HAP-1 (cell line): ENCODE results near the gene FBXL14.
A peak's percentile ranks its signal among the peaks of the same experiment; 100 is the strongest.

ENCODE experiments used
- DNase-seq, 2 experiments: peaks; one replicate each; pipeline ENCODE4 v3.0.0-alpha.2; 2016 to 2020; ENCODE audit warnings: low spot score in 2 of 2
- H3K27me3 ChIP-seq: fragments of 250-450 bp; sonication (Bioruptor Pico); 2 replicates; pipeline ENCODE4 v1.5.1; 2020; ENCODE audit warnings: low read depth, mild to moderate bottlenecking, moderate library complexity
- H3K36me3 ChIP-seq: fragments of 250-450 bp; sonication (Bioruptor Pico); replicated peaks from 2 replicates; pipeline ENCODE4 v1.5.1; 2020; ENCODE audit warnings: mild to moderate bottlenecking
- H3K4me1 ChIP-seq: fragments of 250-450 bp; sonication (Bioruptor Pico); 2 replicates; pipeline ENCODE4 v1.5.1; 2020; ENCODE audit warnings: mild to moderate bottlenecking
- H3K4me3 ChIP-seq: fragments of 250-450 bp; sonication (Bioruptor Pico); 2 replicates; pipeline ENCODE4 v1.5.1; 2020; ENCODE audit warnings: mild to moderate bottlenecking, moderate library complexity
- H3K9me3 ChIP-seq: fragments of 250-450 bp; sonication (Bioruptor Pico); 2 replicates; pipeline ENCODE4 v1.5.1; 2020; ENCODE audit warnings: mild to moderate bottlenecking, moderate library complexity
- in situ Hi-C: fragments of 300-500 bp; cut with MboI; formaldehyde crosslinking; loops from 3 replicates; pipeline ENCODE4 v1.14.3; 2020; ENCODE audit warnings: low sequenced_read_pairs, inconsistent platforms, mixed read lengths

FBXL14 gene

DNA sequence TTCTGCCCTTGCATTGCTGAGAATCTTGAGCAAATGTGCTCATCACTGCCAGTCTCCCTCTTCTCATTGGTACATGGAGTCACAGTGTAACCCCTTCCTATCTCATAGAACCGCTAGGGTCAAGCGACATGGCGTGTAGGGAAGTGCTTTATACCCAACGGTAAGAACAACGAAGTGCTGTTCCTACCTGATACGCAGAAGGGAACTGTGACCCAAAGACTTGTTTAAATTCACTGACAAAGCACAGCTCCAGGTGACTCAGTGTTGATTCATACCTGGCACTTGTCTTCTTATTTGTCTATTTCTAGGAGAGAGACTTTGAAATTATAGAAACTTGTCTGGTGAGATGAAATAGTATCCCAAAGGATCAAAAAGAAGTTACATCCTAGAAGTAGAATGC is 53.7 kb downstream of the FBXL14 start:
- DNase-seq = no peak
- in situ Hi-C loops = no loop called here
- Histone ChIP-seq H3K27me3 (no peaks in the 10 kb centered on the region), H3K4me3 (no peak overlapping the region), H3K9me3 (no peaks in the 10 kb centered on the region), H3K4me1 (no peaks in the 10 kb centered on the region), H3K36me3 (no peaks in the 10 kb centered on the region)

DNA sequence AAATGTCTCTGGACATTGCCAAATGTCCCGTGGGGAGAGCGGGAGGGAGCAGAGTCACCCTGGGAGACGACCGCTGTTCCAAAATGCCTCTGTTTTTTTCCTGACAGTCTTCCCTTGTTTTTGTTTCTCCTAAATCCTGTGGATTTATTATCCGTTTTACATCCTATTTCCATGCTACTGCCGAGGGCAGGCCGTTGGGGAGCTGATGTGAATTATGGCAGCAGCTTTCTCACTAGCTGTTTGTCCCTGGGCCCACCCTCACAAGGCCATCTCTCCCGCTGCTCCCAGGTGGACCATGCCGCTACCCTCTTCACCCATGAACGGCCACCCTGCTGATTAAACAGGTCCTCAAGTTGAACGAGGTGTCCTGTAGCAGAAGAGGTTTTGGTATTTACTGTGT is 55.2 kb downstream of the FBXL14 start:
- H3K9me3 ChIP-seq = no peaks in the 10 kb centered on the region
- no peak overlapping the region for H3K4me3 ChIP-seq
- in situ Hi-C loops = no loop called here
- no peaks in the 10 kb centered on the region for H3K4me1 ChIP-seq
- no peaks in the 10 kb centered on the region for H3K36me3 ChIP-seq
- H3K27me3 ChIP-seq = no peaks in the 10 kb centered on the region
- no peak for DNase-seq

DNA sequence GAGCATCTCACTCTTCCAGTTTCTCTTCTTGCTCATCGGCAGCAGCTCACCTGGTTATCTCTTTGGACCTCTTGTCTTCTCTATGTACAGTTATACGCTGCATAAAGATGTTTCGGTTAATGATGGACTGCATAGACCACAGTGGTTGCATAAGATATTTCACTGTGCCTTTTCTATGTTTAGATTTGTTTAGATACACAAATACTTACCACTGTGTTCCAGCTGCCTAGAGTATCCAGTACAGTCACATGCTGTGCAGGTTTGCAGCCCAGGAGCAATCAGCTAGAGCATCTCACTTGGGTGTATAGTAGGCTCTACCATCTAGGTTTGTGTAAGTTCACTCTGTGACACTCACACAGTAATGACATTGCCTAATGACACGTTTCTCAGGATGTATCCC is 57.6 kb downstream of the FBXL14 start:
- Histone ChIP-seq H3K27me3 (no peaks in the 10 kb centered on the region), H3K36me3 (no peaks in the 10 kb centered on the region), H3K4me1 (peaks cover 6% of the 10 kb centered on the region; the same call in 1 of the 2 replicates), H3K9me3 (no peaks in the 10 kb centered on the region), H3K4me3 (no peak overlapping the region)
- no peak for DNase-seq
- in situ Hi-C loops = no loop called here

DNA sequence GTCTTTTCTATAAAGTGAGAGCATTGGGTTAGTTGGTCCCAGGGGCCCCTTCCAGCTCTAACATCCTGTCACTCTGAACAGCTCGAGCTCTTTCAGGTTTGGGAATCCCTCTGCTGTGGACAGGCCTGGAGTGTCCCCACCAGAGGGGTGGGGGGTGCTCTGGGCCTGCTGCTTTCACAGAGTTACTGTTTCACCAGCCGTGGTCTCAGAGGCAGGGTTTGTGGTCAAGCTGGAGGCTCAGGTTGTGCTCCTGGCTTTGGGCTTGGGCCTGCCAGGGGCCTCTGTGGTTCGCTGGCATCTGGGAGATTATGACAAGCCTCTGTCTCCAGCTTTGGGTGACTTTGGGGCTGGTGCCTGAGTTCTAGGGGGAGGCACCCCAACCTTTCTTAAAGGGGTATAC is 59.6 kb downstream of the FBXL14 start:
- in situ Hi-C loops = no loop called here
- Histone ChIP-seq H3K27me3 (no peaks in the 10 kb centered on the region), H3K36me3 (no peaks in the 10 kb centered on the region), H3K9me3 (no peaks in the 10 kb centered on the region), H3K4me3 (no peak overlapping the region), H3K4me1 (peaks cover 7% of the 10 kb centered on the region; the same call in 1 of the 2 replicates)
- DNase-seq = no peak

DNA sequence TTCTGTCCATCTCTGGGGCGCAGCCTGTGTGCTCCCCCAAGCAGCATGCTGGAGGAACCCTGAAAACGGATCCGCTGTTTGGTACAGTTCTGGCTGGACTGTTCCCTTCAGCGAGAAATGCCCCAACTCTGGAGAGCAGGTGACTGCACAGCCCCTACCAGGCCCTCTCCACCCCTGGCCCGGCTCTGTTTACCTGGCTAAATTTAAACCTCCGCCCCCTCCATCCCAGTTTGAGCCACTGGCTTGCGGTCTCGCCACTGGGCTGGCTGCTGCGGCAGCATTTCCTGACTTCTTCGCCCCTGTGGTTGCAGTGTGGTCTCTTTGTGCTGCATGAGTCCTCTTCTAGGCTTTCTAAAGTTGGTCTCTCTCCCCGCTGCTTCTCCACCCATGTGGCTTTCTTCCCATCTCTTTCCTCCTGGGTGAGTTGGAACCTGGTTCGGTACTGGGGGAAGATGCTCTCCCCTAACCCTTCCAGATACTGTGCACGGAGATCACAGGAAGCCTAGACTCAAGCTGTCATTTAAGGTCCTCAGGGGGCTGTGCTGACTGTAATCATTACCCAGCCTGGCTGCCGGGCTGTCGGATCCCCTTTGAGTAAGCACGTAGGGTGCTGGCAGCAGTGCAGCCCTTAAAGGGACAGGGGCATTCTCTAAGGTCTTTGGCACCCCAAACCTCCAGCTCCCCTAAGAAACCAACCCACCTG is 60.6 kb downstream of the FBXL14 start:
- Histone ChIP-seq H3K27me3 (no peaks in the 10 kb centered on the region), H3K36me3 (no peaks in the 10 kb centered on the region), H3K9me3 (no peaks in the 10 kb centered on the region), H3K4me1 (peaks cover 8% of the 10 kb centered on the region; the same call in 1 of the 2 replicates), H3K4me3 (no peak overlapping the region)
- in situ Hi-C loops = no loop called here
- DNase-seq = no peak

DNA sequence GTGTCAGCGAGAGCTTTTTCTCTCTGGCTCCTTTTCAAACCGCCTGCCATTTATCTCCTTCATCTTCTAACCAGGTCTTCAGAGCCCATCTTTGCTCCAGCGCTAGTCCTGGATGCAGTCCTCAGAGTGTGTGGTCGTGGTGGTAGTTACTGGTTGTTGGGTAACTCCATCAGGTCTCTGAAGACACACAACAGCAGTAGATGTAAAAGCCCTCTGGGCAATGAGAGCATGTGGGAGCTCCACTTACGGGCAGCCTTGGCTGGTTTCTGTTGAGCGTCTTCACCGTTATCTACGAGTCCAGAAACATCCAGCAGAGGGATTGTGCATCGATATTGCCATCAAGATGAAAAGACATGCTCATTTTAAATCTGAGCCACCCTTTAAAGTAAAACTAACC is 61.2 kb downstream of the FBXL14 start:
- Histone ChIP-seq H3K4me1 (peaks cover 8% of the 10 kb centered on the region; the same call in 1 of the 2 replicates), H3K9me3 (no peaks in the 10 kb centered on the region), H3K27me3 (no peaks in the 10 kb centered on the region), H3K4me3 (no peak overlapping the region), H3K36me3 (no peaks in the 10 kb centered on the region)
- in situ Hi-C loops = no loop called here
- DNase-seq = no peak

DNA sequence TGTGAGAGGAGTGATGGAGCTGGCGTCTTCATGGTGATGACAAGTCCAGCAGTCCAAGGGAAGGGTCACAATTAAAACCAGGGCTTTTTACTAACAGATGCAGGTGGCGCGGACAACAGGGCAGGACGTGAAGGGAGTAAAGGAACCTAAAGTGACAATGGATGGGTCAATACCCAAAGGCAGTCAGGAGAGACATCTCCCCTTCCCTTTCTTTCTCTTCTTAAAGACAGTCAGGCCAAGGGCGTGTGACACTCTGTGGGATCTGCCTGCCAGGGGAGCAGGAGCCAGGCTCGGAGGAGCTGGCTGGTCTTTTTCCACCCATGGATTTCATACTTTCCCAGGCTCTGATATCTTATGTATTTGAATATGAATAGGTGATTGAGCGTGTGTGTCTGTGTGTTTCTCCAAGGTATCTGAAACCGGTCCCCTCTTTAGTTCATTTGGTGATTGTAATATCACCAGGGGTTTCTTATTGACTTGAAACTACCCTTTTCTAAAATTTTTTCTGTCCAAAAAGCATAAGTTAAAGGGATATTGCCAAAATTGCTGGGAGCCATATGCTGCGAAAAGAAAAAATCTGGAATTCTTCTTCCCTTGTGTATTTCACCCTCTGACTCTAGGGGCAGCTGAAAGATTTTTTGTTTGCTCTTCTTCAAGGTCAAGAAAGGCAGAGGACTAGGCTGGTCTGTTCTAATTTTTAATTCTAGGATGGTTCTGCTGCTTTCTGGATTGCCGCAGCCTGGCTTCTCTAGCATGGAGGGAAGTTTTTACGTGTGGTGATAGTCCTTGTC is 61.8 kb downstream of the FBXL14 start:
- no peaks in the 10 kb centered on the region for H3K9me3 ChIP-seq
- H3K27me3 ChIP-seq = no peaks in the 10 kb centered on the region
- DNase-seq = peak in 1 of 2 experiments; percentile 17
- no peaks in the 10 kb centered on the region for H3K36me3 ChIP-seq
- H3K4me1 ChIP-seq = peaks cover 8% of the 10 kb centered on the region; the same call in 1 of the 2 replicates
- H3K4me3 ChIP-seq = no peak overlapping the region
- in situ Hi-C loops = no loop called here

DNA sequence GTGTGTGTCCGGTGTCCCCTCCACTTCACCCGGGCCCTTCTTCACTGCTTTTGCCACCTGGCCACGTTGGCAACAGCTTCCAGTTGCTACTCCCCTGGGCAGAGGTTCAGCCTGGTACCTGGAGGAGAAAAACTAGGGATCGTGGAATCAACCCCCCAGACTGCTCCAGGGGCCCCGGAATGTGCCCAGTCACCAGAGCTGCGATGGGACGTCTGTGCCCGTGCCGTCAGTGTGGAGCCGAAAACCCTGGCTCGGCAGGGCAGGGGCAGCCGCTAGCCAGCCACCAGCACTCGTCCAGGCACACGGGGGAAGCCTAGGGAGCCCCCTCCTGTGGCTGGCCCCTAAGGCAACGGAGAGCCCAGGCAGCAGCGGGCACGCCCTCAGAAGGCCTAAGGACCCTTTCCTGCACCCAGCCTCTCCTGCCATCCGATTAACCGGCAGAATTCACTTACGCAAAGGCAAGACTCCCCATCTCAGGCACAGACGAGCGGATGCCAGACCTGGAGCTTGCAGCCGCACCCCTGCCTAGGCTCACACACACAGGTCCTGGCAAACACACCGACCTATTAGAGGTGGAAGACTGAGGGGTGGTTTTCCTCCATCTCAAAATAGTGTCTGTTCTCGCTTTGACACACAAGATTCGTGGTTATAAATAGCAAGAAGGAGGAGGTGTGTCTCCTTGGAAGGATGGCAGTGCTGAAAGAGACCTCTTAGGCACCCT is 62.6 kb downstream of the FBXL14 start:
- Histone ChIP-seq H3K36me3 (no peaks in the 10 kb centered on the region), H3K9me3 (no peaks in the 10 kb centered on the region), H3K4me3 (peak overlapping the region; percentile 45), H3K4me1 (peaks cover 8% of the 10 kb centered on the region; the same call in 1 of the 2 replicates), H3K27me3 (no peaks in the 10 kb centered on the region)
- DNase-seq = no peak
- in situ Hi-C loops = no loop called here

DNA sequence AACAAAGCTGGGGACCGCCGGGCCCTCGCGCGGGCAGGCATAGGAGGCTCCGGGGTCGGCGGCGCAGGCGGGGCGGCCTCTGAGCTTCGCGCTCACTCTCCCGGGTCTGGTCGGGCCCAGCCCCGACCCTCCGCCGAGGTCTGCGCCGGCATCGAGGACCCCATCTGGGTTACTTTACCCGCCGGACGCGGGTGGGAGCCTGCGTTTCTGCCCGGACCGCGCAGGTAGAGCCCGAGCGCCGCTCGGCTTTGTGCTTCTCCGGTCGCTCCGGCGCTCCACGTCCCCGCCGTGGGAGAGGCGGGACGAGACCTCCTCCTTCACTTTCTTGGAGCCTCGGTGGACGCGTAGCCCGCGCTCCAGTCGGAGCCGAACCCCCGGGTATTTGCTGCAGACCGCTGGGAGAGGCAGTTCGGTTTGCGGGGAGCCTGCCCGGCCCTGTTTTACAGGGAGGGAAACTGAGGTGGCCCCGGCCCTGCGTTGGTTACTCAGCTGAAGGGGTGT is 63.2 kb downstream of the FBXL14 start:
- in situ Hi-C loops = no loop called here
- Histone ChIP-seq H3K27me3 (no peaks in the 10 kb centered on the region), H3K4me3 (peak overlapping the region; percentile 45), H3K36me3 (no peaks in the 10 kb centered on the region), H3K4me1 (peaks cover 8% of the 10 kb centered on the region; the same call in 1 of the 2 replicates), H3K9me3 (no peaks in the 10 kb centered on the region)
- peak in 1 of 2 experiments; percentile 37 for DNase-seq

DNA sequence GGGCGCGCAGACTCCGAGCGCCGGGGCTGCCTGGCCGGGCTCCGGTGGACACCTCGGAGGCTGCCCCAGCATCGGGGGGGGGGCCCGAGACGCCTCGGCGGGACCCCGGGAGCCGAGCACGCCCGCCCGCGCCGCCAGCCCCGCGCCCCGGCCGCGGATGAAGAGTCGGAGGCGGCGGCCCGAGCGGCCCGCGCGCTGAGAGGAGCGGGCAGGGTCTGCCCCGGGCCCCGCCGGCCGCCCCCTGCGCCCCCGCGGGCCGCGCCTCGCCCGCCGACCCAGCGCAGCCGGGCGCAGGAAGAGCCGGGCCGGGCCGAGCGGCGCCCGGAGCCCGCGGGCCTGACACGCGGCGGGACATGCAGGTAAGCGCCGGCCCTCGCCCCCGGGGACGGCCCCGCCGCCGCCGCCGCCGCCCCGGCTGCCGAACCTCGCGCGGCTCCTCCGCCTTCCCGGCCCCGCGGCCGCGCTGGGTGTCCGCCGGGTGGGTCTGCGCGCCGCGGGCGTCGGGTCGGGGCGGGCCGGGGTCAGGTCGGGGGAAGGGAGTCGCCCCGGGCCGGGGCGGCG is 63.7 kb downstream of the FBXL14 start:
- H3K4me3 ChIP-seq = peak overlapping the region; percentile 45
- in situ Hi-C loops = no loop called here
- H3K27me3 ChIP-seq = no peaks in the 10 kb centered on the region

DNA sequence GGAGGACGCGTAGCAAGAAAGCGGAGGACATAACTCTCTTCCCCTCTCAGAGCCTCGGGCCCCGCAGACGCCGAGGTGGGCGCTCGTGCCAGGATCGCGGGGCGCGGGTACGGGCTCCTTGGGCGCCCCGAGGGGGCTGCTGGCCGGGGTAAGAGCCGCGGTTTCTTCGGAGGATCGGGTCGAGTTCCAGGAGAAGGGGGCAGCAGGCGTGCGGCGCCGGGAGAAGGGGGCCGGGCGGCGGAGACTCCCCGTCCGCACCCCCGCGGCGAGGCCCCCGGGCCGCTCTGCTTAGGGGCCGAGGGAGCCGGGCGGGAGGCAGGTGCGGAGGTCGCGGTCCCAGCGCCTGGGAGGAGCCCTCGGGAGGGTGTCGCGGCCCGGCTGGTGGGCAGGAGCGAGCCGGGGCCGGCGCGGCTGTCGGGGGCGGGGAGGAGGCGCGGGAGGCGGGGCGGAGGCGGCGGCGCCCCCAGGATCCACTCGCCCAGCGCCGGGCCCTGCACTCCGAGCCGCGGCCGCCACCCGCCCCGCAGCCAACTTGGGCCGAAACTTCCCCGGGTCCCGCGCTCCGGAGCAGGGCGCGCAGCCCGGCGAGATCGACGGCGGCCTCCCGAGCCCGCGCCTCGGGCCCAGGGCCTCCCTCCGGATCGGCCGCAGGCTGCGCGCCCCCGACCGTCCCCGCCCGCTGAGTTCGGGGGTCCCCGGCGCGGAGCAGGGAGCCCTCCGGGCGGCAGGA is 64.4 kb downstream of the FBXL14 start:
- in situ Hi-C loops = no loop called here

More for the DNA sequence above, 63.7 kb downstream of the FBXL14 start:
- peaks cover 8% of the 10 kb centered on the region; the same call in 1 of the 2 replicates for H3K4me1 ChIP-seq
- no peaks in the 10 kb centered on the region for H3K36me3 ChIP-seq
- no peak for DNase-seq
- H3K9me3 ChIP-seq = no peaks in the 10 kb centered on the region

DNA sequence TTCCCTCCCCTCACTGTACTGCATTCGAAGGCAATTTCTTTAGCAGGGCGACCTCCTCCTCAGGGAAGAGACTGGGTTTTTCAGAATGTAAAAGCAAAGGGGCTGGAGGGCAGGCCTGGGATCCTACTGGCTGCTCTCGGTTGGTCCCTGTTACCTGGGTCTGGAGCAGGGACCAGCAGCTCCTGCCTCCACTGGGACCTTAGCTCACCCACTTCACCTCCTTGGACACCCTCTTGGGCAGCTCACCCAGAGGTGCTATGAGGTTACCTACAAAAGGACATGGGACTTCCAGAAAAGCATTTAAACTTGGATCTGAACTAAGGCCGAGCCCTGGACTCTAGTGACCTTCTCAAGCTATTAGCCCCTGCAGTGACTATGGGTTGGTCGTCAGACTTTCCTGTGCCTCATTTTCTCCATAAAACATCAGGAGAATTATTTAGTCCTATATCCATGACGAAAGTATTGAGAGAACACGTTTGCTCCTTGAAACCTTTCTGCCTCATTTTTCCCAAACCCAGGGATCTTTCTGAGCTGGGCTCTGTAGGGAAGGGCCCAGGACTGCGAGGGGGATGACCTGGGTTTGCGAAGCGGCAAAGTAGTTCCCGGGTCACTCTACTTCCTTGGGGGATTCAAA is 65.0 kb downstream of the FBXL14 start:
- no peaks in the 10 kb centered on the region for H3K36me3 ChIP-seq
- no peaks in the 10 kb centered on the region for H3K9me3 ChIP-seq
- peaks cover 8% of the 10 kb centered on the region; the same call in 1 of the 2 replicates for H3K4me1 ChIP-seq
- no peaks in the 10 kb centered on the region for H3K27me3 ChIP-seq
- in situ Hi-C loops = no loop called here
- DNase-seq = no peak
- H3K4me3 ChIP-seq = peak overlapping the region; percentile 20; the same call in 1 of the 2 replicates

More for the DNA sequence above, 64.4 kb downstream of the FBXL14 start:
- Histone ChIP-seq H3K9me3 (no peaks in the 10 kb centered on the region), H3K4me3 (peak overlapping the region; percentile 20; the same call in 1 of the 2 replicates), H3K27me3 (no peaks in the 10 kb centered on the region), H3K36me3 (no peaks in the 10 kb centered on the region), H3K4me1 (peaks cover 8% of the 10 kb centered on the region; the same call in 1 of the 2 replicates)
- peak in 1 of 2 experiments; percentile 73 for DNase-seq
